H1 (cell line): ENCODE results near the gene CCDC63. TPM values are rescaled to one million over a fixed set of nuclear protein-coding genes. Genes with fewer than 3 reads are reported as not detected.

Experiments used
- CTCF ChIA-PET: fragments of 300-600 bp; sonication (Branson Sonifier 250); formaldehyde crosslinking; loops from one replicate; lab custom pipeline; 2021; ENCODE audit not compliant: partially characterized antibody; lab: Charles Lee
- POLR2A ChIA-PET: fragments of 300-600 bp; sonication (Branson Sonifier 250); formaldehyde crosslinking; loops from one replicate; lab custom pipeline; 2021; ENCODE audit warnings: inconsistent platforms; ENCODE audit not compliant: partially characterized antibody; lab: Charles Lee
- DNase-seq, 2 experiments: peaks; one replicate each; pipeline versions ENCODE4 v3.0.0 to v3.0.0-alpha.2; 2010 to 2022; ENCODE audit warnings: low spot score in 2 of 2, low read depth in 1 of 2, mixed read lengths in 1 of 2
- FAIRE-seq: peaks from 2 replicates; lab custom pipeline; 2011; peaks lifted over from hg19 to GRCh38; lab: Jason Lieb, UNC
- H2AFZ ChIP-seq: 2 replicates; pipeline ENCODE4 v1.8.1; 2012; ENCODE audit warnings: low read length, inconsistent platforms
- H2AK5ac ChIP-seq: 2 replicates; pipeline ENCODE4 v1.6.1; 2013; ENCODE audit warnings: low read depth, low read length
- H2BK120ac ChIP-seq: replicated peaks from 2 replicates; pipeline ENCODE3; 2013; ENCODE audit warnings: low read depth, low read length, inconsistent platforms
- H2BK12ac ChIP-seq: 2 replicates; pipeline ENCODE4 v1.6.1; 2013; ENCODE audit warnings: low read depth, low read length
- H2BK15ac ChIP-seq: 2 replicates; pipeline ENCODE4 v1.6.1; 2013; ENCODE audit warnings: low read length
- H2BK20ac ChIP-seq: 2 replicates; pipeline ENCODE4 v1.6.1; 2013; ENCODE audit warnings: low read length
- H2BK5ac ChIP-seq: 2 replicates; pipeline ENCODE4 v1.6.1; 2013; ENCODE audit warnings: low read depth, low read length
- H3K14ac ChIP-seq: 2 replicates; pipeline ENCODE4 v1.6.1; 2013; ENCODE audit warnings: inconsistent platforms; ENCODE audit not compliant: insufficient read length
- H3K18ac ChIP-seq: 2 replicates; pipeline ENCODE4 v1.6.1; 2013; ENCODE audit warnings: low read length; ENCODE audit errors: extremely low read depth
- H3K23ac ChIP-seq: 2 replicates; pipeline ENCODE4 v1.6.1; 2013; ENCODE audit warnings: inconsistent platforms; ENCODE audit not compliant: insufficient read length
- H3K23me2 ChIP-seq: 2 replicates; pipeline ENCODE4 v1.6.1; 2013; ENCODE audit warnings: low read depth, low read length
- H3K27ac ChIP-seq: 2 replicates; pipeline ENCODE4 v1.6.1; 2011; ENCODE audit warnings: low read depth, low read length, inconsistent platforms
- H3K27me3 ChIP-seq, 4 experiments: replicated peaks in 1 of 4; 1 replicate in 1 of 4; 2 replicates in 3 of 4; pipeline versions ENCODE4 v1.6.1 to v1.8.1; 2011 to 2013; ENCODE audit warnings: low read length in 3 of 4, mild to moderate bottlenecking in 3 of 4, inconsistent platforms in 2 of 4, mixed read lengths in 2 of 4, moderate library complexity in 1 of 4; ENCODE audit not compliant: control insufficient read depth in 3 of 4, insufficient read depth in 3 of 4; ENCODE audit errors: extremely low read depth in 1 of 4
- H3K36me3 ChIP-seq, 4 experiments: 2 replicates each; pipeline versions ENCODE4 v1.6.1 to v1.8.1; 2011 to 2013; ENCODE audit warnings: mild to moderate bottlenecking in 4 of 4, low read length in 3 of 4, moderate library complexity in 2 of 4, control low read depth in 1 of 4, inconsistent platforms in 1 of 4; ENCODE audit not compliant: insufficient read depth in 4 of 4, control insufficient read depth in 2 of 4
- H3K4ac ChIP-seq: replicated peaks from 2 replicates; pipeline ENCODE3; 2013; ENCODE audit warnings: low read length, low read depth, mixed read lengths, inconsistent platforms; ENCODE audit not compliant: insufficient read length
- H3K4me1 ChIP-seq, 4 experiments: replicated peaks in 1 of 4; 1 replicate in 1 of 4; 2 replicates in 3 of 4; pipeline versions ENCODE4 v1.6.1 to v1.8.1; 2011 to 2013; ENCODE audit warnings: low read length in 3 of 4, inconsistent platforms in 2 of 4, mixed read lengths in 1 of 4; ENCODE audit not compliant: insufficient read depth in 4 of 4, control insufficient read depth in 3 of 4
- H3K4me2 ChIP-seq, 2 experiments: 2 replicates each; pipeline versions ENCODE4 v1.6.1 to v1.8.1; 2011 to 2013; ENCODE audit warnings: low read depth in 2 of 2, low read length in 2 of 2, control low read depth in 1 of 2, inconsistent platforms in 1 of 2, mild to moderate bottlenecking in 1 of 2; ENCODE audit not compliant: insufficient read depth in 1 of 2
- H3K4me3 ChIP-seq, 4 experiments: fragments of 200-600, 300-600 bp in 1 of 4; sonication (generic), shearing (Covaris generic), sonication (Bioruptor Twin) in 1 of 4; 2 replicates each; pipeline versions ENCODE4 v1.5.1 to v1.8.1; 2011 to 2016; ENCODE audit warnings: low read length in 4 of 4, low read depth in 3 of 4, control low read depth in 2 of 4, inconsistent platforms in 2 of 4, mild to moderate bottlenecking in 2 of 4, mixed read lengths in 1 of 4, moderate library complexity in 1 of 4; ENCODE audit not compliant: insufficient read depth in 2 of 4; ENCODE audit errors: extremely low read depth in 1 of 4
- H3K56ac ChIP-seq: replicated peaks from 2 replicates; pipeline ENCODE3; 2013; ENCODE audit warnings: low read depth, mild to moderate bottlenecking, mixed read lengths, low read length, inconsistent platforms; ENCODE audit not compliant: insufficient read length
- H3K79me1 ChIP-seq: 2 replicates; pipeline ENCODE4 v1.6.1; 2013; ENCODE audit warnings: low read depth, low read length, control low read depth
- H3K79me2 ChIP-seq, 2 experiments: 2 replicates each; pipeline versions ENCODE4 v1.6.1 to v1.8.1; 2012 to 2013; ENCODE audit warnings: low read length in 2 of 2, mild to moderate bottlenecking in 2 of 2, inconsistent platforms in 1 of 2; ENCODE audit not compliant: insufficient read depth in 2 of 2, control insufficient read depth in 1 of 2
- H3K9ac ChIP-seq, 4 experiments: replicated peaks in 1 of 4; 1 replicate in 1 of 4; 2 replicates in 3 of 4; pipeline versions ENCODE4 v1.6.1 to v1.8.1; 2011 to 2013; ENCODE audit warnings: low read depth in 3 of 4, low read length in 3 of 4, control low read depth in 2 of 4, mild to moderate bottlenecking in 2 of 4, moderate library complexity in 2 of 4, inconsistent platforms in 1 of 4; ENCODE audit errors: extremely low read depth in 1 of 4
- H3K9me3 ChIP-seq, 2 experiments: 2 replicates each; pipeline versions ENCODE4 v1.6.1 to v1.8.1; 2012 to 2013; ENCODE audit warnings: mild to moderate bottlenecking in 2 of 2, moderate library complexity in 2 of 2, control low read depth in 1 of 2, inconsistent platforms in 1 of 2, low read depth in 1 of 2, low read length in 1 of 2, mixed read lengths in 1 of 2; ENCODE audit not compliant: insufficient read depth in 2 of 2
- H4K20me1 ChIP-seq, 2 experiments: replicated peaks in 1 of 2; 2 replicates each; pipeline versions ENCODE3 to v1.8.1; 2011 to 2013; ENCODE audit warnings: inconsistent platforms in 2 of 2, low read length in 2 of 2, mild to moderate bottlenecking in 1 of 2; ENCODE audit not compliant: insufficient read depth in 2 of 2, control insufficient read depth in 1 of 2
- H4K5ac ChIP-seq: 2 replicates; pipeline ENCODE4 v1.6.1; 2013; ENCODE audit warnings: low read length, low read depth, mixed read lengths, inconsistent platforms; ENCODE audit not compliant: insufficient read length
- H4K8ac ChIP-seq: 2 replicates; pipeline ENCODE4 v1.8.0; 2013; ENCODE audit warnings: mild to moderate bottlenecking, moderate library complexity, low read length, inconsistent platforms; ENCODE audit not compliant: insufficient read depth; ENCODE audit errors: extremely low read depth
- H4K91ac ChIP-seq: replicated peaks from 2 replicates; pipeline ENCODE3; 2013; ENCODE audit warnings: low read length, mixed read lengths, inconsistent platforms; ENCODE audit not compliant: insufficient read length
- ASH2L ChIP-seq: fragments of 200-600, 300-600 bp; sonication (generic); IDR thresholded peaks from one replicate; pipeline ENCODE4 v1.7.1; 2017; ENCODE audit warnings: low read length
- KDM4A ChIP-seq: IDR thresholded peaks from one replicate; pipeline ENCODE4 v1.7.1; 2012; ENCODE audit warnings: low read depth, mild to moderate bottlenecking, moderate library complexity, low read length, inconsistent platforms; ENCODE audit not compliant: severe bottlenecking
- RBBP5 ChIP-seq: IDR thresholded peaks from 2 replicates; pipeline ENCODE4 v1.7.1; 2012; ENCODE audit warnings: low read depth, mild to moderate bottlenecking, inconsistent platforms, low read length, moderate library complexity, borderline replicate concordance
- SIX5 ChIP-seq: IDR thresholded peaks from 2 replicates; pipeline ENCODE4 v1.6.1; 2011; ENCODE audit warnings: mild to moderate bottlenecking, low read depth, low read length
- WGBS, 2 experiments: shearing (Covaris generic) in 1 of 2; methylation state at CpG; one replicate each; pipeline versions ENCODE4 v1.1.6 to v1.1.7; 2013 to 2015; ENCODE audit warnings: low lambda C conversion rate in 2 of 2, mixed read lengths in 2 of 2, inconsistent platforms in 1 of 2, low coverage in 1 of 2, missing lambda C conversion rate in 1 of 2; ENCODE audit not compliant: insufficient replicate concordance in 2 of 2, insufficient coverage in 1 of 2, insufficient read length in 1 of 2; ENCODE audit errors: extremely low coverage in 1 of 2, missing lambda C conversion rate in 1 of 2; 5-methylcytosine and 5-hydroxymethylcytosine counted together
- polyA plus RNA-seq, 7 experiments: library from polyadenylated mRNA; depleted of rRNA in 3 of 7; stranded (reverse) in 5 of 7; unstranded in 2 of 7; fragments of >200 nt in 5 of 7; fragments of 200-250 nt in 2 of 7; gene quantifications; 1 replicate in 5 of 7; 2 replicates in 1 of 7; 4 replicates in 1 of 7; pipeline versions ENCODE4 v1.2.1 to v1.2.3, GENCODE V29; 2011 to 2013; ENCODE audit warnings: missing spikeins in 2 of 7, mixed read lengths in 2 of 7
- total RNA-seq: library from RNA; stranded (reverse); fragmentation: NEBNext Ultra II Directional; extraction: Animal tissue kit (Norgen Biotek cat#: 25700); gene quantifications from 2 replicates; pipeline ENCODE4 v1.2.1, GENCODE V29; 2021
- TF ChIP-seq, protein P1 (sequence below): IDR thresholded peaks from 2 replicates; pipeline ENCODE4 v1.6.1; 2012; ENCODE audit warnings: inconsistent platforms

CCDC63 gene
- total and polyA plus RNA-seq, 2 of the 8 experiments (the other 6 are each of a cell fraction or from before 2014, with no cell fraction given), result 0.42 to 0.93 TPM

DNA sequence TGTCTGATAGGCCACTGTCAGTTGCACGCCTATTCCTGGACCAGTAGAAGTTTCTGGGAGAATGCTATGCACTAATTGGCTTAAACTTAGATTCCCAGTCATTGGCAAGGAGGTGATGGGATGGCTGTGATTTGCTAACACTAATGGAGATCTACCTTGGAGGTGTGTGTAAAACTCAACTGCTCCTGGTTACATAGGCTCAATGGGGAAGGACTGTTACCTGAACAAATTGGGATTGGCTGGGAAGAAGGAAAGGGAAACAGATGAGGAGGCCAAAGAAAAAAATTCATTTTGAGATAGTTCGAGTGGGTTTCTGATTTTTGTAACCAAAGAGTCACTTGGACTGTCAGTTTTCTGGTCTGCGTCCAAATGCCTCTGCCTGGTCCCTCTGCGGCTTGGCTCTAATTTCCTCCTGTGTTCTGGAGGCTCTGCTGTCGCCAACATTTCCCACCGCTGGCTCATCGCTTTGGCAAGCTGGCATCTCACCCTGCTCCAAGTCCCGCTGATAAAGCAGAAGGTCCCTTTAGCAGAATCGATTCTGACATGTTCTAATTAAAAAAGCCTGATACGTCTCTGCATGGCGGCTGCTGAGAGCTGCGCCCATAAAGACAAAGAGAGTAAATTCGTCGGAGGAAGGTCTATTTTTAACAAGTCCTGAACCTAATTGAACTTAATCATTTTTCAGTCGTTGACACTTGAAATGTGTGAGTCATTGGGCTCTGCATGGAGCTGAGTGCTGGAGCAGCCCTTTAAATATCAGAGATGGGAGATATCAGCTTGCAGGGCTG lies 2.0 kb upstream of the CCDC63 start:
- no peak overlapping the region for H3K18ac ChIP-seq
- no peak for FAIRE-seq

More for the DNA sequence above, 2.0 kb upstream of the CCDC63 start:
- Histone ChIP-seq H3K56ac (no peak overlapping the region), H3K9ac (no peak overlapping the region), H3K4me2 (no peak overlapping the region), H3K14ac (no peak overlapping the region), H4K20me1 (no peaks in the 10 kb centered on the region), H2BK5ac (no peak overlapping the region), H4K8ac (no peak overlapping the region), H3K4me1 (peaks cover 2 to 7% (median 5%) of the 10 kb centered on the region in 4 experiments; a peak in 6 of 7 replicates), H3K4me3 (no peak overlapping the region), H3K27ac (no peak overlapping the region), H4K5ac (no peak overlapping the region), H3K79me1 (no peaks in the 10 kb centered on the region), H3K4ac (no peak overlapping the region), H3K23ac (no peak overlapping the region), H2BK12ac (no peak overlapping the region), H2BK15ac (no peak overlapping the region), H2AK5ac (no peak overlapping the region), H2BK120ac (no peak overlapping the region), H4K91ac (no peak overlapping the region), H3K36me3 (no peaks in the 10 kb centered on the region), H3K79me2 (no peaks in the 10 kb centered on the region), H3K27me3 (0 out of 7 replicates have a peak, but pooled peaks cover 0 to 3% (median under 1%) of the 10 kb centered on the region in 4 experiments), H3K9me3 (no peaks in the 10 kb centered on the region), H2BK20ac (no peak overlapping the region), H2AFZ (no peak overlapping the region), H3K23me2 (no peaks in the 10 kb centered on the region)
- 90% methylated on average over 15 of the region's 15 CpGs; no CpG with 5 or more reads in 1 of the 2 experiments for WGBS, 2 experiments
- ChIA-PET POLR2A (interaction anchor here (0.7 kb wide), 1 partner anchor 137 kb away, joined by 3 read pairs; no protein-coding TSS in a partner anchor), CTCF (interaction anchor here (4.2 kb wide), 1 partner anchor 17 kb away, joined by 23 read pairs; no protein-coding TSS in a partner anchor)
- DNase-seq, result no peak
- no peak for TF ChIP-seq RBBP5
- TF ChIP-seq, protein P1, sequence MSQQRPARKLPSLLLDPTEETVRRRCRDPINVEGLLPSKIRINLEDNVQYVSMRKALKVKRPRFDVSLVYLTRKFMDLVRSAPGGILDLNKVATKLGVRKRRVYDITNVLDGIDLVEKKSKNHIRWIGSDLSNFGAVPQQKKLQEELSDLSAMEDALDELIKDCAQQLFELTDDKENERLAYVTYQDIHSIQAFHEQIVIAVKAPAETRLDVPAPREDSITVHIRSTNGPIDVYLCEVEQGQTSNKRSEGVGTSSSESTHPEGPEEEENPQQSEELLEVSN, result no peak
- no peak for TF ChIP-seq KDM4A
- TF ChIP-seq SIX5, result no peak
- TF ChIP-seq ASH2L, result no peak
